ENCODE measurements around the gene SRSF4.

Gene SRSF4

GRCh38 chr1:29200906-29201594 lies 19.4 kb upstream of the SRSF4 start:
- no peak for DNase-seq

DNA sequence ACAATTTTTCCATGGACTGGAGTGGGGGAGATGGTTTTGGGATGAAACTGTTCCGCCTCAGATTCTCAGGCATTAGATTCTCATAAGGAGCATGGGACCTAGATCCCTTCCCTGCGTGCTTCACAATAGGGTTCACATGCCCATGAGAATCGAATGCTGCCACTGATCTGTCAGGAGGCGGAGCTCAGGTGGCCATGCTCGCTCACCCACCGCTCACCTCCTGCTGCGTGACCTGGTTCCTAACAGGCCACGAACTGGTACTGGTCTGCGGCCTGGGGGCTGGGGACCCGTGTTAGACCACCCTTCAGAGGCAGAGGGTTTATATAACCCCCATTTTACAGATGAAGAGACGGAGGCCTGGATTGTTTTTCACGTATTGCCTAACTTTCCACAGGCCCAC lies 16.3 kb upstream of the SRSF4 start:
- no peak for DNase-seq

- DNase-seq, result no peak
Observed at GRCh38 chr1:29197590-29197924, 15.9 kb upstream of the SRSF4 start.

GRCh38 chr1:29196863-29197589 lies 15.3 kb upstream of the SRSF4 start:
- DNase-seq, result no peak

DNA sequence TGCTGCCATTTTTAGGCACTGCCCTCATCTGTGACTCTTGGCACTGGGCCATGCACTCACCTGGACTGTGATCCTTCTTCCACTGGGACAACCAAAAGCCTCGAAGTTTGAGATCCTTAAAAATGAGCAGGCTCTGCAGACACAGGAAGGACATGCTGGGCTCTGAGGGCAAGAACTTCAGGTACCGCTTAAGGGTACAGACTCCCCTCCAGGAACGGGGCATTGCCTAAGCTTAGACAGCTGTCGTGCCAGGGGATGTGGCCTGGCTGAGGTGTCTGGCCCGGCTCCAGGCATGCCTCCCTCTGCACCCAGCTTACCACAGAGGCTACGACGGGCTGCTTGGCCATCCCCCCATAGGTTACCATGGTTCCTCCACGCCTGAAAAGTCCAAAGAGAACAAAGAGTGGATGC lies 14.2 kb upstream of the SRSF4 start:
- DNase-seq, result no peak

DNA sequence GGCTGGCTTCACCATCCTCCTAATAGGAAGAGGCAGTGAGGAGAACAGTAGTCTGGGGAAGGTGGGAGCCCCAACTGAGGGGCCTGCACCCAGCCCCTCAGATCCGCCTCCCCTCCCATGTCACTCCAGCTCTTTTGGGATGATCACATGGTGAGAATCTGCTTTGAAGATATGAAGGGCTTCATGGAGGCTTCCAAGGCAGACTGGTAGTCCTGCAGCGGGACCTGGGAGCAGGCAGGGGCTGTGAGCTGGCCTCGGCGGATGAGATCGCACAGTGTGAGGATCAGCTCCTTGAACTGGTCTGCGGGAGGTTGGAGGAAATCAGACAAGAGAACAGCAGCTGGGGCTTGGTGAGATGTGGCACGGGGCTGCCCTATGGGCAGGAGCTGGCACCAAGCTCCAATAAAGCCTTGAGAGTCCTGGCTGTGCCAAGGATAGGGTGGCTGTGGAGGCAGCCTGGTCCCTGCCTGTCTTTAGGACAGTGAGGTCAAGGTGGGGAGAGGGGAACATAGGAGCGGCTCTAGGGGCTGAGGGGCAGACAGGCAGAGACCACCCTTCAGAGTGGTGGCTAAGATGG lies 12.3 kb upstream of the SRSF4 start:
- DNase-seq, result no peak

DNA sequence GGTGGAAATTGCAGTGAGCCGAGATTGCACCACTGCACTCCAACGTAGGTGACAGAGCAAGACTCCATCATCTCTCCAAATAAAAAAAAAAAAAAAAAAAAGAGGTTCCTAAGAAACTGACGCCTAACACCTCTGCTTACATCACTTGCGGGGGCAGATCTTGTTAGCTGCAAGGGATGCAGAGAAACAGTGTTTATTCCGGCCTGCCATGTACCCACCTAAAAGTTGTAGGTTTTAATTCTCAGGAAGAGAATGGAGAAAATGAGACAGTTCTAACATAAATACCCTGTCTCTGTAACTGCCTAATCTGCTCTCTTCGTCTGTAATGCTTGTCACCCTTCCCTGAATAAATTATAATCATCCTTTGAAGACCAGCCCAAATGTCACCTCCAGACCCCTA lies 9.0 kb upstream of the SRSF4 start:
- no peak for DNase-seq

DNA sequence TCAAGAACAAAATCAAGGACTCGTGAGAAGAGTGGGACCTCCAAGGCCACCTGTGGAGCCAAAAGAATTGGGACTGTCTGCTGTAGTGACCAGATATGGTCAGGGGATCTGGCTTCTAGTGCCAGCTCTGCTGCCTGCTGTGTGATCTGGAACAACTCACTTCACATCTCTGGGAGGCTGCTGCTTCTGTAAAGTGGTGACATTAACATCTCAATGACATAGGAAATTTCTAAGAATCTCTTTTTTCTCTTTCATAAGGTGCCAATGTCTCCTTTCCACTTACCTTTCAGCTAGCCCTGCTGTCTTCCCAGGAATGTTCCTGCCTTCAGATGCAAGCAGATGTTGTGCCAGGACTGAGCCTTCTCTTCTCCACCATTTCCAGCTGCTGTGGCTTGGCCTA lies 5.0 kb upstream of the SRSF4 start:
- no peak for DNase-seq

- DNase-seq, result no peak
Observed at GRCh38 chr1:29186252-29186651, 4.6 kb upstream of the SRSF4 start.

DNA sequence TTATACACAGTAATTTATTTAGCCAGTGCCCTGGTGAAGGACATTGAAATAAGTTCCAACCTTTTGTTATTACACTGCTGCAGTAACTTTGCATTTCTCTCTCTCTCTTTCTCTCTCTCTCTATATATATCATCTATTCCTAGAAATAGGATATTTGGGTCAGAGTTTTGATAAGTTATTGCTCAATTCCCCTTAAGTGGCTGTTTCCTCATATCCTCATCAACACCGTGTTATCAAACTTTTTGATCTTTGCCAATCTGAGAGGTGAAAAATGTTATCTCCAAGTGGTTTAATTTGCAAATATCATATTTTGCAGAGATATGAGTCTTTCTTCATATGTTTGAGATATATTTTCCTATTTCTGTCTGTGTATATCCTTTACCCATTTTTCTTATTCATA lies 1.6 kb upstream of the SRSF4 start:
- DNase-seq, result no peak

GRCh38 chr1:29180497-29181412 lies 945 bp downstream of the SRSF4 start:
- no peak for DNase-seq

DNA sequence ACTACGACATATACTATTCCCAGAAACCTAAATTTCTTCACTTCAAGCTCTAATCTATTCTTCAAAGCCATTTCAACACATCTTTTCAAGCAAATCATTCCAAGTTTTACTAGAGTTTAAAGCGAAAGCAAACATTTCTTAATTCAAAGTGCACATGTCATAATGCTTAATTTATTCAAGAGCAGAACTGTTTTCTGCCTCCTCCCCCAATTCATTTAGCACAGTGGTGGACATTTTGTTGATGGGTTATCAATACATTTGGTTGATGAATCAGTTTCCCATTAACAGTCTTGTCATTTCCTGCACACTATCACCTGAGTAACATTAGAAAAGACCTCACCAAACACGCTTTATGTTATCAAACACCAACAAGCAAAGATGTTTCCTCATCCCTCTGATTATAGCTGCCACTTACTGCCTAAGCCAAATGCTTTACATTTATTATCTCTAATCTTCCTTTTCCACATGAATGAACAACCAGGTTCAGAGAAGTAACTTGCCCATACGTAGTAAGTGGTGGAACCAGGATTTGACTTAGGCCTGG lies 2.0 kb downstream of the SRSF4 start:
- no peak for DNase-seq

DNA sequence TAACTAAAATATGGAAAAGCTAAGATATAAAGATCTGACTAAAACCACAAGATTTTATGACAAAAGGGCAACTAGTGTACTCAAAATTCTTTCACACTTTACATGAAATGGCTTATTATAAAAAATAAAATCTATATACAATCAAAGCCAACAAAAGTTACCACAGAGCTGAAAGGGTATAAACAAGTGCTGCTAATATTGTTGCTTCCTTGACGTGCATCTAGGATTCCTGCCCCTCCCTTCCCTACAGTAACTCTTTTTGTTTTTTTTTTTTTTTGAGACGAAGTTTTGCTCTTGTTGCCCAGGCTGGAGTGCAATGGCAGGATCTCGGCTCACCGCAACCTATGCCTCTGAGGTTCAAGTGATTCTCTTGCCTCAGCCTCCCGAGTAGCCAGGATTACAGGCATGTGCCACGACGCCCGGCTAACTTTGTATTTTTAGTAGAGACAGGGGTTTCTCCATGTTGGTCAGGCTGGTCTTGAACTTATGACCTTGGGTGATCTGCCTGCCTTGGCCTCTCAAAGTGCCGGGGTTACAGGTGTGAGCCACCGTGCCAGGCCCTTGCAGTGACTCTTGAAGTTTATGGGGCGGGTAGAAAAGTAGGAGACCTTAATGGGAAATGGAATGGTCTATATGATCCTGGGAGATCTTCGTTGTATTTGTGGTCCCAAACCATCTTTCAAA lies 4.5 kb downstream of the SRSF4 start:
- no peak for DNase-seq

DNA sequence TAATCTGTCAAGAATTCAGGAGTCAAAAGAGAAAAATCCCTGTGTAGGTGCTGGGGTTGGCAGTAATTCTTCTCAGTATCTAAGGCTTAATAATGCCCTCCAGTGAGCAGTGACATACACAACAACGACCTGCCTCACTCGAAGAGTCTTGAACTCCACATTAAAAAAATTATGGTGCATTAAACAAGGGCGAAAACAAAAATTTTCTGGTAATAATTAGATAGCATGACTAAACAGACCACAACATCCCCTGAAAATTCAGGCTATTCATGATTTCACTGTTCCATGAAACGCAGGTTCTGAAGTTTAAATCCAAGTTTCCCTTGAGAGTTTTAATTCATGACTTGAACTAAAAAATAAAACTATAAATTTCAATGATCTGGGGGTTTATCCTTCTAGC lies 5.1 kb downstream of the SRSF4 start:
- no peak for DNase-seq

GRCh38 chr1:29172415-29172939 lies 9.2 kb downstream of the SRSF4 start:
- DNase-seq, result no peak

GRCh38 chr1:29171521-29171920 lies 10.2 kb downstream of the SRSF4 start:
- DNase-seq, result no peak

- DNase-seq, result no peak
Observed at GRCh38 chr1:29171089-29171488, 10.6 kb downstream of the SRSF4 start.

DNA sequence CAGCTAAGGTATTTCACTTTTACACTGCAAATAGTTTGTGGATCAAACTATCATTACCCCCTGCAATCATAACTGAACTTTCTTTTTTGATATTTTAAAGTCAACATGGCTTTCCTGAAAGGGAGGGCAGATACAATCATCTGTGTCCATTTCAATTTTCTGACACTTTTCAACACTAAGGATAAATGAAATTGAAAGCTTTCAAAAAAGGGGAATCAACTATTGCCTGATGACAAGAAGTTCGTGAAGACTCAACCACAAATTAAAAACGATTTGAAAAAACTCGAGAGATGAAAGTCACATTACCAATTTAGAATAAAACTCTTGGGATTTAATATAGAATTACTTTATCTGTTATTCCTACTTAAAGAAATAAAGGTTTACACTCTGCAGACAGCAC lies 11.7 kb downstream of the SRSF4 start:
- no peak for DNase-seq

GRCh38 chr1:29167904-29168303 lies 13.8 kb downstream of the SRSF4 start:
- no peak for DNase-seq

GRCh38 chr1:29166291-29166878 lies 15.3 kb downstream of the SRSF4 start:
- DNase-seq, result no peak

GRCh38 chr1:29164588-29164987 lies 17.1 kb downstream of the SRSF4 start:
- DNase-seq, result no peak
